GM12892 (cell line): Measurements from ENCODE around the gene GNAI2. TPM values are rescaled to one million over a fixed set of nuclear protein-coding genes. Genes with fewer than 3 reads are reported as not detected.

Experiments used
- DNase-seq: peaks from one replicate; pipeline ENCODE4 v3.0.0; 2011; ENCODE audit not compliant: insufficient read length
- FAIRE-seq: peaks from 2 replicates; lab custom pipeline; 2011; peaks lifted over from hg19 to GRCh38; lab: Jason Lieb, UNC
- POLR2A ChIP-seq: IDR thresholded peaks from 2 replicates; pipeline ENCODE4 v1.6.1; 2011; ENCODE audit warnings: low read depth, low read length, control low read depth
- POLR2AphosphoS5 ChIP-seq: IDR thresholded peaks from 2 replicates; pipeline ENCODE4 v1.6.1; 2011; ENCODE audit warnings: low read depth, low read length, control low read depth
- TAF1 ChIP-seq: IDR thresholded peaks from 2 replicates; pipeline ENCODE4 v1.6.1; 2011; ENCODE audit warnings: low read depth, mild to moderate bottlenecking, control low read depth, low read length, borderline replicate concordance
- polyA plus RNA-seq: library from polyadenylated mRNA; unstranded; fragments of >200 nt; gene quantifications from one replicate; pipeline ENCODE4 v1.2.1, GENCODE V29; 2012; ENCODE audit warnings: missing spikeins, inconsistent platforms; ENCODE audit not compliant: missing spikeins

GNAI2 gene
- polyA plus RNA-seq, result 116 TPM

GRCh38 chr3:50235716-50236483, at the start of gene GNAI2:
Gene GNAI2, plus strand, starts transcription at chr3:50236204. Its CDS starts 132 bp downstream, at chr3:50236336.
- TF ChIP-seq TAF1 (peak; percentile 97), POLR2AphosphoS5 (peak; percentile 87), POLR2A (peak; percentile 94)
- DNase-seq, result peak; percentile 99
- FAIRE-seq, result peak; percentile 100

GRCh38 chr3:50187750-50188149, 48.3 kb upstream of the GNAI2 start:
- no peak for TF ChIP-seq TAF1
- TF ChIP-seq POLR2AphosphoS5, result no peak
- no peak for TF ChIP-seq POLR2A
- DNase-seq (no peak), FAIRE-seq (no peak)

GRCh38 chr3:50189274-50189673, 46.7 kb upstream of the GNAI2 start:
- DNase-seq, result no peak
- no peak for TF ChIP-seq POLR2A
- no peak for TF ChIP-seq TAF1
- no peak for TF ChIP-seq POLR2AphosphoS5
- FAIRE-seq, result no peak

GRCh38 chr3:50189989-50190388, 46.0 kb upstream of the GNAI2 start:
- TF ChIP-seq TAF1, result no peak
- no peak for TF ChIP-seq POLR2AphosphoS5
- TF ChIP-seq POLR2A, result no peak
- no peak for FAIRE-seq

GRCh38 chr3:50190936-50191660, 44.9 kb upstream of the GNAI2 start, which contains the start of gene GNAT1:
Gene GNAT1, plus strand, starts transcription at chr3:50191610. Its CDS starts 116 bp downstream, at chr3:50191726.
- TF ChIP-seq POLR2A, result no peak
- no peak for TF ChIP-seq POLR2AphosphoS5
- no peak for TF ChIP-seq TAF1
- DNase-seq (no peak), FAIRE-seq (no peak)

More at GRCh38 chr3:50189989-50190388, 46.0 kb upstream of the GNAI2 start:
- no peak for DNase-seq

GRCh38 chr3:50192124-50192523, 43.9 kb upstream of the GNAI2 start:
- no peak for TF ChIP-seq POLR2A
- TF ChIP-seq TAF1, result no peak
- no peak for TF ChIP-seq POLR2AphosphoS5
- DNase-seq, result no peak
- no peak for FAIRE-seq

GRCh38 chr3:50192689-50193141, 43.3 kb upstream of the GNAI2 start:
- TF ChIP-seq TAF1, result no peak
- no peak for TF ChIP-seq POLR2AphosphoS5
- FAIRE-seq, result peak; percentile 94
- peak; percentile 78 for DNase-seq

- DNase-seq, result no peak
- TF ChIP-seq POLR2A, result no peak
- TF ChIP-seq TAF1, result no peak
- TF ChIP-seq POLR2AphosphoS5, result no peak
- no peak for FAIRE-seq
These were observed 42.7 kb upstream of the GNAI2 start for GRCh38 chr3:50193286-50193685.

GRCh38 chr3:50193746-50194127, 42.3 kb upstream of the GNAI2 start:
- no peak for DNase-seq
- TF ChIP-seq TAF1, result no peak
- no peak for TF ChIP-seq POLR2A
- no peak for TF ChIP-seq POLR2AphosphoS5
- FAIRE-seq, result no peak

- peak; percentile 68 for DNase-seq
- TF ChIP-seq POLR2A (no peak), POLR2AphosphoS5 (no peak), TAF1 (no peak)
- peak; percentile 82 for FAIRE-seq
These were observed 41.7 kb upstream of the GNAI2 start for GRCh38 chr3:50194128-50194902.
